Jurkat, Clone E6-1 (cell line): ENCODE measurements around the gene GPR17.

Experiments used
- DNase-seq: peaks from one replicate; pipeline ENCODE4 v3.0.0-alpha.2; 2011; ENCODE audit warnings: low read depth, low spot score
- H3K4me3 ChIP-seq: 2 replicates; pipeline ENCODE4 v1.5.1; 2011; ENCODE audit warnings: mild to moderate bottlenecking, low read length, control low read depth, moderate library complexity

Gene GPR17

DNA sequence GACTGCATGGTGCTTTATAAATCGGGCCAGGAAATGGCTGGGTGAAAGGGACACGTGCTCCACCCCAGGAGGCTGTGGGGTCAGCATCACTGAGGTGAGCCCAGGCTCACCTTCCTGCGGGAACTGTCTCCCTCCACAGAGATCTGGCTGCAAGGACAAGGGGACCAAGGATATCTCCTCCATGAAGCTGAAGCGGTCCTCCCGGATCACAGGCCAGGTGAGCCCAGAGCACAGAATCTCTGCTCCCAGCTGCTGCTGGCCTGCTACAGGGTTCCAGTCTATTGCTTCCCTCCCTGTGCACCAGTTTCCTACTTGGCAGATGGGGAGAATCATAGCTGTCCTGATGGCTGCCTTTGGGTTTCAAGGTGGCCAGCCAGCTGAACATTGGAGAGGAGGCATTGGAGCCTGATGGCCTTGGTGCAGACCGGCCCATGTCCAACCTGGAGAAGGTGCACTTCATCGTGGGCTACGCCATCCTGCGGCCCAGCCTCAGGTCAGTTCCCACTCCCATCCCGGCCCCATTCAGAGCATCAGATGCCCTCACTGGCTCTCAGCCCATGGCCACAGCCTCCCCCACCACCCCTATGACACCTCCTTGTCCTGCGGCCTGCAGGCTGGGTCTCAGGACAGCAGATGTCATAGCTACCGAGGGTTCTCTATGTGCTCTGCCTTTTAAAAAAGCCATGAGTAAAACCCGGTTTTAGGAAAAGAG lies 33.7 kb upstream of the GPR17 start:
- no peak for DNase-seq
- no peak overlapping the region for H3K4me3 ChIP-seq

- DNase-seq, result no peak
- no peak overlapping the region for H3K4me3 ChIP-seq
Measured at GRCh38 chr2:127614246-127614645, 31.7 kb upstream of the GPR17 start.

GRCh38 chr2:127614731-127615130 lies 31.2 kb upstream of the GPR17 start:
- H3K4me3 ChIP-seq, result peak overlapping the region; percentile 2
- DNase-seq, result no peak

- peak overlapping the region; percentile 6; the same call in 1 of the 2 replicates for H3K4me3 ChIP-seq
- DNase-seq, result peak; percentile 99
Measured at GRCh38 chr2:127615511-127616166, 30.3 kb upstream of the GPR17 start.

- H3K4me3 ChIP-seq, result no peak overlapping the region
- DNase-seq, result no peak
Measured at GRCh38 chr2:127618551-127619202, 27.3 kb upstream of the GPR17 start.

DNA sequence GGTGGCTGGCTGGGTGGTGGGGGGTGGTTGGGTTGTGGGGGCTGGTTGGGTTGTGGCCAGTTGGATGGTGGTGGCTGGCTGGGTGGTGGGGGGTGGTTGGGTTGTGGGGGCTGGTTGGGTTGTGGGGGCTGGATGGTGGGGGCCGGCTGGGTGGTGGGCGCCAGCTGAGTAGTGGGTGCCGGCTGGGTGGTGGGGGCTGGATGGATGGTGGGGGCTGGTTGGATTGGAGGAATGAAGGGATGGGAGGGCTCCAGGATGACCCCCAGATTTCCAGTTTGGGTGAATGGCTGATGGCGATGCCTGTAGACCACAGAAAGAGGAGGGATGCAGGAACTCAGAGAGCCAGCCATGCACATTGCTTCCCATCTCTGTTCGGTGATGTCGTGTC lies 26.8 kb upstream of the GPR17 start:
- peak overlapping the region; percentile 92 for H3K4me3 ChIP-seq
- DNase-seq, result no peak

GRCh38 chr2:127619877-127620705 lies 25.9 kb upstream of the GPR17 start:
- peak; percentile 89 for DNase-seq

GRCh38 chr2:127620866-127621265 lies 25.1 kb upstream of the GPR17 start:
- peak overlapping the region; percentile 92 for H3K4me3 ChIP-seq
- no peak for DNase-seq

More at GRCh38 chr2:127619877-127620705, 25.9 kb upstream of the GPR17 start:
- peak overlapping the region; percentile 92 for H3K4me3 ChIP-seq

GRCh38 chr2:127621981-127622431 lies 23.9 kb upstream of the GPR17 start:
- H3K4me3 ChIP-seq, result peak overlapping the region; percentile 92
- no peak for DNase-seq

- no peak for DNase-seq
- peak overlapping the region; percentile 92 for H3K4me3 ChIP-seq
Measured at GRCh38 chr2:127622561-127623387, 23.2 kb upstream of the GPR17 start.

- peak; percentile 63 for DNase-seq
- H3K4me3 ChIP-seq, result peak overlapping the region; percentile 92
Measured at GRCh38 chr2:127623388-127624319, 22.3 kb upstream of the GPR17 start.

DNA sequence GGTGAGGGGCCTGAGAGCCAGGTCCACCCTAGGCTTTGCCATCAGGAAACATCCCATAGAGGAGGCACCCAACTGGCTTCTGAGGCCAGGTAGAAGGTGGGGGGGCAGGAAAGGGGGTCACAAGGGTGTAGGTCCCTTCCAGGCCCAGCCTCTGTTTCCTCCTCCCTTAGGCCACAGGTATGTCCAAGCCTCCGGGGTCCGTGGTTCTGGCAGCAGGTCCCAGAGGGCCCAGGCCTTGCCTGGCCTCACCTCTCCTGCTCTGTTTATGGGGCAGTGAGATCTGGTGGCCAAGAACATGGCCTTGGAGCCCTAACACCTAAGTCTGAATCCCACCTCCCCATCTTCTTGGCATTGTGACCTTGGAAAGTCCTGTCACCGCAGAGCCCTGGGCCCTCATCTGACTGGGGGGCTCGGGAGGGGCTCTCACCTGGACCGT lies 21.6 kb upstream of the GPR17 start:
- H3K4me3 ChIP-seq, result peak overlapping the region; percentile 92
- no peak for DNase-seq

DNA sequence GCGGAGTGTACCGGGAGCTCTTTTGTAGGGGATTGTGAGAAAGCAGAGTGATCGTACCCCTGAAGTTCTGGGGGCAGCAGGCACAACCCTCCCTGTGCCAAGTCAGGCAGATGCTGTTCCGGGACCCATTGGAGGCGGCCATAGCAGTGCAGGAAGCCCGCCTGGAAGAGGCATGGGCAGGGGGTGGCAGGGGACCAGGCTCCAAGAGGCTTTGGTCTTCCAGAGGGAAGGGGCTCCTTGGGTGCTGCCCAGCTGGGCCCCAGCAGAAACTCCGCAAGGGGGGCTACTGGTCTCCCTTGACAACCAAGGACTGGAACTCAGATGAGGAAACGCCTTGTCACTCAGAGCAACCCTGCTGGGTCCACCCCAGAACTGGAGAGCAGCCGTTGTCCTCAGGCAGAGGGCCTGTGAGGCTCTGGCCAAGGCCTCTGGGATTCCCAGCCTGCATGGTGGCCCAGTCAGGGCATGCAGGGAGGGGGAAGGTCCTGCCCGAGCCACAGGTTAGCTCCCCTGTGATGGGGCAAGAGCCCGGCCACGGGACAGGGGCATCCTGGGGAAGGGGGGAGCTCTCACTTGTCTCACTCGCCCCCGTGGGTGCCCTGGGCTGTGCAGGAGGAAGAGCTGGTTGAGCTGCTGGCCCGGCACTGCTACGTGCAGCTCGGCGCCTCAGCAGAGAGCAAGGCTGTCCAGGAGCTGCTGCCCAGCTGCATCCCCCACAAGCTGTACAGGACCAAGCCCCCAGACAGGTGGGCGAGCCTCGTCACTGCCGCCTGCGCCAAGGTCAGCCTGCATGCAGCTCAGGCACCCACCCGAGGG lies 21.0 kb upstream of the GPR17 start:
- peak overlapping the region; percentile 92 for H3K4me3 ChIP-seq
- no peak for DNase-seq

- DNase-seq, result no peak
Measured at GRCh38 chr2:127625572-127625951, 20.4 kb upstream of the GPR17 start.

GRCh38 chr2:127626175-127626574 lies 19.8 kb upstream of the GPR17 start:
- peak; percentile 57 for DNase-seq
- H3K4me3 ChIP-seq, result peak overlapping the region; percentile 92

More at GRCh38 chr2:127625572-127625951, 20.4 kb upstream of the GPR17 start:
- H3K4me3 ChIP-seq, result peak overlapping the region; percentile 92

GRCh38 chr2:127626917-127627739 lies 18.8 kb upstream of the GPR17 start:
- H3K4me3 ChIP-seq, result peak overlapping the region; percentile 92
- no peak for DNase-seq
